Lung (tissue), 12 donors: ENCODE measurements around the gene CYP24A1. TPM values are rescaled to one million over a fixed set of nuclear protein-coding genes. Genes with fewer than 3 reads are reported as not detected.

Experiments used
- ATAC-seq: fragments of 200-7000 bp; cut with Tn5 transposase; one replicate; pipeline ENCODE4 v1.9.1; 2020; ENCODE audit warnings: moderate number of reproducible peaks; ENCODE audit not compliant: insufficient read depth, low FRiP score
- DNase-seq, 3 donors: peaks; one replicate each; pipeline ENCODE4 v3.0.0-alpha.2; 2013 to 2017
- H3K27ac ChIP-seq, 2 donors: one replicate each; pipeline ENCODE4 v1.5.1; 2013; ENCODE audit warnings: mild to moderate bottlenecking in 2 of 2, moderate library complexity in 2 of 2, control low read depth in 1 of 2, inconsistent platforms in 1 of 2, low read depth in 1 of 2, low read length in 1 of 2
- H3K27me3 ChIP-seq, 3 donors: one replicate each; pipeline ENCODE4 v1.5.1; 2013; ENCODE audit warnings: low read length in 2 of 3; ENCODE audit not compliant: control insufficient read depth in 3 of 3, insufficient read depth in 3 of 3
- H3K36me3 ChIP-seq, 4 donors: one replicate each; pipeline ENCODE4 v1.5.1; 2013; ENCODE audit warnings: low read length in 4 of 4, mild to moderate bottlenecking in 1 of 4, moderate library complexity in 1 of 4; ENCODE audit not compliant: control insufficient read depth in 4 of 4, insufficient read depth in 4 of 4
- H3K4me1 ChIP-seq, 5 donors: one replicate each; pipeline ENCODE4 v1.5.1; 2013; ENCODE audit warnings: low read length in 5 of 5, mild to moderate bottlenecking in 2 of 5, moderate library complexity in 1 of 5; ENCODE audit not compliant: control insufficient read depth in 5 of 5, insufficient read depth in 5 of 5
- H3K4me3 ChIP-seq: one replicate; pipeline ENCODE4 v1.5.1; 2013; ENCODE audit warnings: mild to moderate bottlenecking, control low read depth, moderate library complexity
- H3K9ac ChIP-seq, 2 donors: one replicate each; pipeline ENCODE4 v1.5.1; 2013; ENCODE audit warnings: low read length in 2 of 2, control low read depth in 1 of 2; ENCODE audit not compliant: insufficient read depth in 1 of 2
- H3K9me3 ChIP-seq, 4 donors: one replicate each; pipeline ENCODE4 v1.5.1; 2013; ENCODE audit warnings: low read length in 3 of 4, mild to moderate bottlenecking in 1 of 4, moderate library complexity in 1 of 4; ENCODE audit not compliant: control insufficient read depth in 4 of 4, insufficient read depth in 3 of 4
- WGBS, 2 donors: extraction: QIAGEN DNeasy Blood & Tissue Kit; methylation state at CpG; one replicate each; pipeline ENCODE4 v1.1.7; 2013; 5-methylcytosine and 5-hydroxymethylcytosine counted together
- polyA plus RNA-seq, 2 donors: library from polyadenylated mRNA; stranded (reverse); fragments of 200-250 nt; gene quantifications; one replicate each; pipeline ENCODE4 v1.2.1, GENCODE V29; 2013
- total RNA-seq, 2 donors: library from RNA; depleted of rRNA in 1 of 2; stranded (reverse); fragments of >200 nt in 1 of 2; gene quantifications; one replicate each; pipeline ENCODE4 v1.2.1, GENCODE V29; 2014 to 2021
- TF ChIP-seq, protein P1 (sequence below): IDR thresholded peaks from 2 replicates; pipeline ENCODE4 v1.5.1; 2012; ENCODE audit warnings: mild to moderate bottlenecking; ENCODE audit errors: control extremely low read depth, extremely low read depth
- donor health status: control.
- donor health status: control.
- donor health status: Bipolar disorder and iron deficiency.
- donor health status: healthy.
- donor health status: DM: yes; HTN: yes; CAD: no.

CYP24A1 gene
- total and polyA plus RNA-seq, 4 donors = 0.30 to 5.9 (median 1.1) TPM

DNA sequence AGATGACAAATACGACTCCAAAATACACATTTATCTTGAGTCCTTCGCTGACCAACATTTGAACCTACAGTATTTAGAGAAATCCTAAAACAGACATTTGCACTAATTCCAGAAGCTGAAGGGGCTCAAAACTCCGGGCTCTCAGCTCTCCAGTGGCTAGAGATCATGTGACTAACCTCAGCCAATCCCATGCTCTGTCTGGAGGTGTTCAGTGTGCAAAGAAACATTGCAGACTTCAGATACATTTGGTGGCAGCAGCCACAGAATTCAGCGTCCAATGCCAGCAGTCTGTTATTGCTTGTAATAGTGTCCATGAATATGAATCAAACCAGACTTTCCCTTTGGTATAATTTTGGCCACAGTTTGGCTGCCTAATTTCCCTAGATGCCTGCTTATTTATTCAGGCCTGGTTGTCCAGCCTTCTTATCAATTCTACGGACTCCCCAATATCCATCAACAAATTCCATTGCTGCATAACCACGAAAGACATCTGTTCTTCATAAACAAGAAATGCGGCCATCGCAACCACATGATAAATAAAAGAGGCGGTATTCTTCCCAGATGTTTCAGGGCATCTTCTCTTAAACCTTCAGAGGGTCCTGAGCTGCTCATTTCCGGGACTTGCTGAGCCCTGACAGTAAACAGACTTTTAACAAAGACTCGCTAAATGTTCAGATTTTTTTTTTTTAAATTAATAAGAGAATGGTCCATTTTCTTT, 14.5 kb upstream of the CYP24A1 start:
- TF ChIP-seq, protein P1, sequence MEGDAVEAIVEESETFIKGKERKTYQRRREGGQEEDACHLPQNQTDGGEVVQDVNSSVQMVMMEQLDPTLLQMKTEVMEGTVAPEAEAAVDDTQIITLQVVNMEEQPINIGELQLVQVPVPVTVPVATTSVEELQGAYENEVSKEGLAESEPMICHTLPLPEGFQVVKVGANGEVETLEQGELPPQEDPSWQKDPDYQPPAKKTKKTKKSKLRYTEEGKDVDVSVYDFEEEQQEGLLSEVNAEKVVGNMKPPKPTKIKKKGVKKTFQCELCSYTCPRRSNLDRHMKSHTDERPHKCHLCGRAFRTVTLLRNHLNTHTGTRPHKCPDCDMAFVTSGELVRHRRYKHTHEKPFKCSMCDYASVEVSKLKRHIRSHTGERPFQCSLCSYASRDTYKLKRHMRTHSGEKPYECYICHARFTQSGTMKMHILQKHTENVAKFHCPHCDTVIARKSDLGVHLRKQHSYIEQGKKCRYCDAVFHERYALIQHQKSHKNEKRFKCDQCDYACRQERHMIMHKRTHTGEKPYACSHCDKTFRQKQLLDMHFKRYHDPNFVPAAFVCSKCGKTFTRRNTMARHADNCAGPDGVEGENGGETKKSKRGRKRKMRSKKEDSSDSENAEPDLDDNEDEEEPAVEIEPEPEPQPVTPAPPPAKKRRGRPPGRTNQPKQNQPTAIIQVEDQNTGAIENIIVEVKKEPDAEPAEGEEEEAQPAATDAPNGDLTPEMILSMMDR = no peak
- H3K9ac ChIP-seq = no peak overlapping the region
- 82 to 89% methylated on average over 11 of the region's 11 CpGs for WGBS, 2 donors
- H3K36me3 ChIP-seq = no peaks in the 10 kb centered on the region
- DNase-seq (peak in 1 of 3 donors; percentile 30), ATAC-seq (no peak)
- peaks cover 0 to 2% (median 0%) of the 10 kb centered on the region in 3 donors for H3K27me3 ChIP-seq
- H3K27ac ChIP-seq = no peak overlapping the region
- H3K4me3 ChIP-seq = no peak overlapping the region
- H3K9me3 ChIP-seq = no peaks in the 10 kb centered on the region
- H3K4me1 ChIP-seq = no peaks in the 10 kb centered on the region

DNA sequence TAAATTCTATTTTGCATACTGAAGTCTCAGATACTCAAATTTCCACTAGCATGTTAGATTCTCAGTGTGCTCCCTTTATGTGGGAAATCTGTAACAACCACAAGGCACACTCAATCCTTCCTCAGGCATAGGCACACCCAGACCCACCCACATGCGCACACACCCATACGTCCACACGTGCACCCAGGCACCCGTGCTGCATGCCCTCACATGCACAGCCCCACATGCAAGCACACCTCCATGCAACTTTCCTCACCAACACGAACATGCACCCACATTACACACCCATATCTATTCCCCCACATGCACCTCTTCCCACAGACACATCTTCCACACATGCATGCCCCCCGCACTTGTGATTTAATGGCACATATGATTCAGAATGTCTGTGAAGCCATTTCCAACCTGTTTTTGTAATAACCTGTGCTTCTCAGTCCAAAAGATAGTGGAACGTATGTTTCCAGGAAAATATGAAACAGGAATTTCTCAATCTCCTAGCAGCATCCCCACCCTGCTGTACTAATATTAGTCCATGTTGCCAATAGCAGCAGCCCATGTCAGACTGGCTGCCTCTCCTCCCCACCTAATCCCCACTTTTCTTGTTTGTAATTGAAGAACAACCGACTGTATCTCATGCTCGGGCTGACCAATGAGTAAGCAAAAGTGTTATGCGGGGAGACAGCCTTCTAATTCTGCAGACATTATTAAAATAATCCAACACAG, 11.3 kb upstream of the CYP24A1 start:
- H3K27me3 ChIP-seq = peaks cover 0 to 6% (median 0%) of the 10 kb centered on the region in 3 donors
- H3K9me3 ChIP-seq = no peaks in the 10 kb centered on the region
- H3K27ac ChIP-seq = no peak overlapping the region
- no peak for DNase-seq
- no peaks in the 10 kb centered on the region for H3K4me1 ChIP-seq
- ATAC-seq = no peak
- WGBS, 2 donors = 82 to 83% methylated on average over 10 of the region's 10 CpGs
- TF ChIP-seq, protein P1 = no peak
- no peaks in the 10 kb centered on the region for H3K36me3 ChIP-seq
- H3K9ac ChIP-seq = no peak overlapping the region
- H3K4me3 ChIP-seq = no peak overlapping the region

GRCh38 chr20:54184071-54184470, 10.3 kb upstream of the CYP24A1 start:
- peaks cover 0 to 6% (median 0%) of the 10 kb centered on the region in 3 donors for H3K27me3 ChIP-seq
- ATAC-seq = no peak
- WGBS, 2 donors = 44 to 75% methylated on average over 3 of the region's 3 CpGs

More at GRCh38 chr20:54184071-54184470, 10.3 kb upstream of the CYP24A1 start:
- no peak for DNase-seq
- Histone ChIP-seq H3K27ac (no peak overlapping the region), H3K9ac (no peak overlapping the region), H3K4me1 (no peaks in the 10 kb centered on the region), H3K9me3 (no peaks in the 10 kb centered on the region), H3K36me3 (no peaks in the 10 kb centered on the region), H3K4me3 (no peak overlapping the region)
- TF ChIP-seq, protein P1 = no peak
